NCI-H1105 (cell line): Measurements from ENCODE around the gene KLRB1.
"Not testable (repeated sequence)": the region's sequence is repeated elsewhere in the genome, so short reads cannot be mapped to it uniquely, and the experiment has no call there.

ENCODE experiments used
- DNase-seq: peaks from one replicate; lab custom pipeline; 2025; lab: John Stamatoyannopoulos, UW

The KLRB1 gene

GRCh38 chr12:9607716-9608115, at the start of gene KLRB1:
KLRB1 (minus strand) TSS chr12:9607916; CDS start chr12:9607839, 77 bp downstream.
- DNase-seq, result no peak

DNA sequence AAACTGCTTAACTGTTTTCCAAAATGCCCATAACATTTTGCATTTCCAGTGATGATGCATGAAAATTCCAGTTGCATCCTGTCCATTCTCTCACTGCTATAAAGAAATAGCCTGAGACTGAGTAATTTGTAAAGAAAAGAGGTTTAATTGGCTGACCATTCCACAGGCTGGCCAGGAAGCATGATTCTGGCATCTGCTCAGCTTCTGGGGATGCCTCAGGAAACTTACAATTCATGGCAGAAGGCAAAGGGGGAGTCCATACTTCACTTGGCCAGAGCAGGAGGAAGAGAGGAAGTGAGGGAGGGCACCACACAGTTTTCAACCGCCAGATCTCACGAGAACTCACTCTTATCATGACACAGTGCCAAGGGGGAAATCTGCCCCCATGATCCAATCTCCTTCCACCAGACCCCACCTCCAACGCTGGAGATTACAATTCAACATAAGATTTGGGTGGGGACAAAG, 43.6 kb upstream of the KLRB1 start:
- DNase-seq, result no peak

- DNase-seq, result no peak
These were observed 42.4 kb upstream of the KLRB1 start for GRCh38 chr12:9650151-9650576.

DNA sequence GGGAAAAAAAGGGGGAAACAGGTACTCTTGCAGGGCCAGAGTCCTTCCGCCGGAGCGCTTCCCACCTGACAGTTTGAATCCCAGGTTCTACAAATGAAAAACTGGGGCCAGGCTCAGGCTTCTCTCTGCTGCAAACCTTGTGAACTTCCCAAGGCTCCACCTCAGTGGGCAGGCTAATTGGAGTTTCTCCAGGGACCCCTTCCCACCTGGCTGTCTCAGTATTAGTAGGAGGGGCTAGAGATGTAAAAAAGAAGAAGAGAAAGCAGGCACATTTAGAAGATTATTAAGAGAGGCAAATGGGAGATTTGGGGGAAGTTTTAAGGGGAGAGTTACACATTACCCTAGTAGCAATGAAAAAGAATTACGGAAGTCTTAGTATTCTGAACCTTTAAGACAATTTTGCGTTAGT, 41.8 kb upstream of the KLRB1 start:
- no peak for DNase-seq

DNA sequence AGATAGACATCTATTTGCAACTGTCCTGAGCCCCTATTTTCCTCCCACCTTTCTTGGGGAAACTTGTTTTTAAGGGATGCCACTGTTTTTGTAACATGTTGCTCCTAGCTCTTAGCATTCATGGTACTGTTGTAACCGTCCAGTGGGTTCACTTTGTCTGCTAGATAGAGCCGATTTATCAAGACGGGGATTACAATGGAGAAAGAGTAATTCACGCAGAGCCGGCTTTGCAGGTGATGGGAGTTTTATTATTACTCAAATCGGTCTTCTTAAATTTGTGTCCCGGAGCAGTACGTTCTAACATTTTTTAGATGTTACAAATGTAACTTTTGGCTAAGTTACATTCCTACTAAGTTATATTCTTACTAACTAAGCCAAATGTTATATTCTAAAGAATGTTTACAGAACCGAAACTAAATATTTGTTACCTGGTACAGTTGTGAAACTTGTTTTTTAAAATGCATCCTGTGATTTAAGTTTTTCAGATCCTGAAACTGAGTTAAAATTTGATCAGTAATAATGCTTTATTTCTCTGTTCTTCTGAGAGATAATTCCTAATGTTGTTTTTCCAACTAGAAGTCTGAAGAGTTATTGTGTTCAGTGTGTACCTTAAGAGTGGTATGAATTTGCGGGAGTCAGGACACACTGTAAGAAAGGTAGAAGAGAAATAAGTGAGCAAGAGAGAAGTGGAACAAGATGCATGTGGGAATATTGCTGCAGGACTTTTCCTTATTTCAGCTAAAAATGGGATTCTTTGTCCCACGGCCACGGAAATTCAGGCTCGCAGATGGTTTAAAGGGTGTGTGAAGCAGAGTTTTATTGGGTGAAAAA, 41.2 kb upstream of the KLRB1 start:
- DNase-seq, result no peak

- DNase-seq, result peak; percentile 81
These were observed 40.3 kb upstream of the KLRB1 start for GRCh38 chr12:9647825-9648700.

- DNase-seq, result no peak
These were observed 39.4 kb upstream of the KLRB1 start for GRCh38 chr12:9646794-9647781.

DNA sequence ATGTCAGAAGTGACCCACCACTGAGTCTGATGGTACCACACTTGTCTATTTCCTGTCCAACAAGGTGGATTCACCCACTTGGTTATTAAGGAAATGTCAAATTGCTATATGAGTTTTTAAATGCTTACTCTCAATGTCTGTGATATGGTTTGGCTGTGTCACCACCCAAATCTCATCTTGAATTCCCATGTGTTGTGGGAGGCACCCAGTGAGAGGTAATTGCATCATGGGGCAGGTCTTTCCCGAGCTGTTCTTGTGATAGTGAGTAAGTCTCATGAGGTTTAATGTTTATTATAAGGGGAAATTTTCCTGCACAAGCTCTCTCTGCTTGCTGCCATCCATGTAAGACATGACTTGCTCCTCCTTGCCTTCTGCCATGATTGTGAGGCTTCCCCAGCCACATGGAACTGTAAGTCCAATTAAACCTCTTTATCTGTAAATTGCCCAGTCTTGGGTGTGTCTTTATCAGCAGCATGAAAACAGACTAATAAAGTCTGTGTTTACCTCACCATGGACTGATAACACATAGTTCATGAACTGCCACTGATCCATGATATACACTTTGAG, 37.4 kb upstream of the KLRB1 start:
- DNase-seq, result not testable (repeated sequence)

DNA sequence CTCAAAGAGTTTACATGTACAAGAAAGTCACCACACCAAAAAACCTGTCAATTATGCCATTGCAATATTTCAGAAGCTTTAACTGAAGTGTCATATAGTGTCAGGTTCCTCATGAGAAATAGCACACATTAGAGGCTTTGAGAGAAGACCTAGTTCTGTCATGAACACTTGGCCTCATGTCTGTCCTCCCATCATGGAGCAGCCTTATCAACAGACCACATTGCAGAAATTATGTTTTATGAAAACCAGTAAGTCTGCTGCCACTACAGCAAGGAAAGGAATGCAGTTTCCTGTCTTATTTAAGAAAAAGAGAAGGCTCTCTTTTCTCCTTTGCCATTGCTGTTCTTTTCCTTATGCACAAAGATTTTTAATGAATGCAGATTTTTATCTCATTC, 35.5 kb upstream of the KLRB1 start:
- no peak for DNase-seq

DNA sequence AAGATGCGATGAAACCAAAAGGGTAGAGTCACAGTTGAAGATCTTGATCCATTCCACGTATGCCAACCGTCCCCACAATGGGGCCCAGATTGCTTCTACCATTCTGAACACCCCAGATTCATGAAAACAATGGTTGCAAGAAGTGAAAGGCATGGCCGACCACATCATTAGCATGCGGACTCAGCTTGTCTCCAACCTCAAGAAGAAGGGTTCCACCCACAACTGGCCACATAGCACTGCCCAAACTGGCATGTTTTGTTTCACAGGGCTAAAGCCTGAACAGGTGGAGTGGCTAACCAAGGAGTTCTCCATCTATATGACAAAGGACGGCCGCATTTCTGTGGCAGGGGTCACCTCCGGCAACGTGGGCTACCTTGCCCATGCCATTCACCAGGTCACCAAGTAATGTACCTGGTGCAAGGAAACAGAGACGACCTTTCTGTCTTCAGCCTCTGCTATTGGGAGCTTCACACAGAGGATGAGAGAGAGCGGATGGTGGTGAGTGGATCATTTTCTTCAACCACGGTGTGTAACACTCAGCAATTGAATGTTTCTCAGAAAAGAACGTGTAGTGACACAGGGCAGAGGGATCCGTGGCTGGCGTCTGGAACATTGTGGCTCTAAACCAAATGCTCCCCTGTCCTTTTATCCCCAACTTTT, 35.0 kb upstream of the KLRB1 start:
- no peak for DNase-seq

GRCh38 chr12:9640024-9640423, 32.3 kb upstream of the KLRB1 start:
- no peak for DNase-seq

GRCh38 chr12:9636851-9637206, 29.1 kb upstream of the KLRB1 start:
- DNase-seq, result no peak

- no peak for DNase-seq
These were observed 28.6 kb upstream of the KLRB1 start for GRCh38 chr12:9636150-9636850.

DNA sequence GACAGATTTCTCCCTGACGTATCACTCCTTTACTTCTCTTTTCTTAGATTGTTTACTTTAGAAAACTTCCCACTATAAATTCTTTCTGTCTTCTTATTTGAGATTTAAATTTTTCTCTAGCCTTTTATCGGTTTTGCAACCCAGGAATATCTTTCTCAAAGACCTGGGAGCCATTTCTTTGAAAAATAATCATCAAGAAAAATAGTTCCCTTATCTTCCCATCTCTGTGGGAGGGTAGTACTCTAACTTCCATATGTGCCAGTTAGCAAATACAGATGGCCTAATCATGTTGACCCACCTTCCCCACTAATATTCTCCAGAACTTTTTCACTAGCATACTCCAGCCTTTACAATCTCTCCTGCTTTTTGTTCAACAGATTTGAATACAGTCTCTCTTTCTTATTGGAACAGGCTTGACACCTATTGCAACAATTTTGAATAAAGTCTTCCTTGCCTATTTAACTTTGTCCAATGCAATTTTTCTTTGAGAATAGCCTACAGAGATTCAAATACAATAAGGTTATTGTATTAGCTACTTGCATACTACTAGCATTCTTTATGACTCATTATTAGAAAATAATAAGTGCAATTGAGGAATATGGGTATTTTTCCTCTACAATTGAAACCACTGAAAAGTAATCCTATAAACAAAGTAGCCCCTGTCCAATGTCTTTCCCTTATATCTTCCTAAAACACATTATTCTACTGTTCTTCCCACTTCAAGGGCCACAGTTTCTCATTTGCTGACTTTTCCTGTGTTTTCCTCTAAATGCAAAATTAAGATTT, 27.4 kb upstream of the KLRB1 start:
- DNase-seq, result no peak

- no peak for DNase-seq
These were observed 26.6 kb upstream of the KLRB1 start for GRCh38 chr12:9634177-9634803.

GRCh38 chr12:9632766-9633165, 25.1 kb upstream of the KLRB1 start:
- DNase-seq, result no peak

- DNase-seq, result no peak
These were observed 19.1 kb upstream of the KLRB1 start for GRCh38 chr12:9626821-9627220.

GRCh38 chr12:9626291-9626690, 18.6 kb upstream of the KLRB1 start:
- DNase-seq, result no peak

- no peak for DNase-seq
These were observed 17.3 kb upstream of the KLRB1 start for GRCh38 chr12:9625019-9625418.
